Measurements from ENCODE around the gene EEPD1.

The EEPD1 gene

DNA sequence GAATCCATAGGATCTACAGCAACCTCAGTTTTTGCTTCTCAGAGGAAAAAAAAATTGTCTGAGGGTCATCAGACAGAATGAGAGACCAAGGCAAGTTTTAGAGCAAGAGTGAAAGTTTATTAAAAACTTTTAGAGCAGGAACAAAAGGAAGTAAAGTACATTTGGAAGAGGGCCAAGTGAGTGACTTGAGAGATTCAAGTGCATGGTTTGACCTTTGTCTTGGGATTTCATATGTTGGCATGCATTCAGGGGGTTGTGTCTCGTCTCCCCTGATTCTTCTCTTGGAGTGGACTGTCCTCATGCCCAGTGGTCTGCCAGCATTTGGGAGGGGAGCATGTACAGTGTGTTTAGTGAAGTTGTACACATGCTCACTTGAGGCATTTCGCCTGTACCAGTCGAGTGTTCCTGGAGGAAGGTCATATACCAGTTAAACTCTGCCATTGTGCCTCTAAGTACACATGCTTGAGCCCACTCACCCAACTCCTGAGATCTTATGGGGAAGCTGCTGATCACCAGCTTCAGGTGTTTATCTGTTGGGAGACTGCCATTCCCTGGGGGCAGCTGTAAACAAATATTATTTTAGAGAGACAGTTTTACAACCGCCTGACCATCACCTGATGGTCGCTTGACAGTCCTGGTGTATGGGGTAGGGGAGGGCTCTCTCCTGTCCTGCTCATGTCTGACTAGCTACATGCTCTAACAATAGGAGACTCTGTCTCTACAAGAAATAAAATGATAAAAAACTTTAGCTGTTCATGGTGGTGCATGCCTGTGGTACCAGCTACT is 109.4 kb downstream of the EEPD1 start:
- H3K36me3 Mint-ChIP-seq = no peaks in the 10 kb centered on the region
- no peak for ATAC-seq
- H3K9me3 Mint-ChIP-seq = no peaks in the 10 kb centered on the region
- H3K27ac Mint-ChIP-seq = no peak overlapping the region
- no peak overlapping the region for H3K4me3 Mint-ChIP-seq
- H3K4me1 Mint-ChIP-seq = peaks cover 32% of the 10 kb centered on the region
- no peaks in the 10 kb centered on the region for H3K27me3 Mint-ChIP-seq

DNA sequence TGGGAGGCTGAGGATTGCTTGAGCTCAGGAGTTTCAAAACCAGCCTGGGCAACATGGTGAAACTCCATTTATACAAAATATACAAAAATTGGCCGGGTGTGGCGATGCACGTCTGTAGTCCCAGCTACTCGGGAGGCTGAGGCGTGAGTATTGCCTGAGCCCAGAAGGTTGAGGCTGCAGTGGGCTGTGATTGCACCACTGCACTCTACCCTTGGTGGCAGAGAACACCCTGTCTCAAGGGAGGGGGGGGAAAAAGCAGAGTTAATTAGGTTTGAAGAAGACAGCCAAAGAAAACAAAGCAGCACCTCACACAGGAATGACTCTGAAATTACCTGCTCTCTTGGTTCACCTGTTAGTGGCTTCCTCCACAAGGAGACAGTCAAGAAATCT is 110.0 kb downstream of the EEPD1 start:
- H3K4me3 Mint-ChIP-seq = no peak overlapping the region

GRCh38 chr7:36264123-36264801 is 111.2 kb downstream of the EEPD1 start:
- Mint-ChIP-seq H3K27me3 (no peaks in the 10 kb centered on the region), H3K4me1 (peaks cover 32% of the 10 kb centered on the region), H3K4me3 (no peak overlapping the region), H3K9me3 (no peaks in the 10 kb centered on the region), H3K36me3 (no peaks in the 10 kb centered on the region), H3K27ac (no peak overlapping the region)
- peak; percentile 84 for ATAC-seq

More for the DNA sequence above, 110.0 kb downstream of the EEPD1 start:
- Mint-ChIP-seq H3K9me3 (no peaks in the 10 kb centered on the region), H3K36me3 (no peaks in the 10 kb centered on the region), H3K4me1 (peaks cover 32% of the 10 kb centered on the region), H3K27me3 (no peaks in the 10 kb centered on the region), H3K27ac (no peak overlapping the region)
- ATAC-seq = no peak

GRCh38 chr7:36264913-36265516 is 112.0 kb downstream of the EEPD1 start:
- Mint-ChIP-seq H3K9me3 (no peaks in the 10 kb centered on the region), H3K36me3 (no peaks in the 10 kb centered on the region), H3K27ac (no peak overlapping the region), H3K4me3 (no peak overlapping the region), H3K4me1 (peaks cover 32% of the 10 kb centered on the region), H3K27me3 (no peaks in the 10 kb centered on the region)
- no peak for ATAC-seq

- no peaks in the 10 kb centered on the region for H3K27me3 Mint-ChIP-seq
These were observed 112.6 kb downstream of the EEPD1 start for GRCh38 chr7:36265680-36266079.

DNA sequence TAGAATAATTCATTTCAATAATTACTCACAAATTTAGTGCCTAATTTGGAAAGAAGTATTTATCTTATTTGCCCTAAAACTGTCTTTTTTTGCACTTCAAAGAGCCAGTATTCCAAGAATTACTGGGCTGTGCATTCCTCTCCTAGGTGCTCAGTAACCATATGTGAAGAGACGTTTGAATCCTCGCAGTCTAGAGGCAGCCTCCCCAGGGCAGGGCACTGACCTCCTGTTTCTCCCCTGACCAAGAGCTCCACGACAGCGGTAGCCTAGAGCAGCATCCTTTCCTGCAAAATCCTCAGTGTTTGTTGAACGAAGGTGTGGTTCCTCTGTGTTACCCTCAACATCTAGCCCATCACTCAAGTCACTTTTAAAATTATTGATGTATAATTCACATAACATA is 113.1 kb downstream of the EEPD1 start:
- Mint-ChIP-seq H3K4me3 (no peak overlapping the region), H3K9me3 (no peaks in the 10 kb centered on the region), H3K27ac (no peak overlapping the region), H3K36me3 (no peaks in the 10 kb centered on the region), H3K4me1 (peaks cover 21% of the 10 kb centered on the region), H3K27me3 (no peaks in the 10 kb centered on the region)
- no peak for ATAC-seq

More at GRCh38 chr7:36265680-36266079, 112.6 kb downstream of the EEPD1 start:
- Mint-ChIP-seq H3K4me3 (no peak overlapping the region), H3K9me3 (no peaks in the 10 kb centered on the region), H3K36me3 (no peaks in the 10 kb centered on the region), H3K27ac (no peak overlapping the region), H3K4me1 (peaks cover 26% of the 10 kb centered on the region)
- ATAC-seq = no peak

DNA sequence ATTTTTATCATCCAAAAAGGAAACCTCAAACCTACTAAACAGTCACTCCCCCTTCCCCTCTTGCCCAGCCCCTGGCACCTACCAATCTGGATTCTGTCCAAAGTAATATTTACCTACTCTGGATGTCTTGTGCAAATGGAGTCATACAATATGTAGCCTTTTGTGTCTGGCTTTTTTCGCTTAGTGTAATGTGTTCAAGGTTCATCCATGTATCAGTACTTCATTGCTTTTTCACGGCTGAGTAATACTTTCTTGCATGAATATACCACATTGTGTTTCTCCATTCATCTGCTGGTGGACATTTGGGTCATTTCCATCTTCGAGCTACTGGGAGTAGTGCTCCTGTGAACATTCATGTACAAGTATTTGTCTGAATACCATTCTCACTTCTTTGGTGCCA is 113.6 kb downstream of the EEPD1 start:
- Mint-ChIP-seq H3K9me3 (no peaks in the 10 kb centered on the region), H3K4me1 (peaks cover 18% of the 10 kb centered on the region), H3K27ac (no peak overlapping the region), H3K36me3 (no peaks in the 10 kb centered on the region), H3K4me3 (no peak overlapping the region), H3K27me3 (no peaks in the 10 kb centered on the region)
- no peak for ATAC-seq

DNA sequence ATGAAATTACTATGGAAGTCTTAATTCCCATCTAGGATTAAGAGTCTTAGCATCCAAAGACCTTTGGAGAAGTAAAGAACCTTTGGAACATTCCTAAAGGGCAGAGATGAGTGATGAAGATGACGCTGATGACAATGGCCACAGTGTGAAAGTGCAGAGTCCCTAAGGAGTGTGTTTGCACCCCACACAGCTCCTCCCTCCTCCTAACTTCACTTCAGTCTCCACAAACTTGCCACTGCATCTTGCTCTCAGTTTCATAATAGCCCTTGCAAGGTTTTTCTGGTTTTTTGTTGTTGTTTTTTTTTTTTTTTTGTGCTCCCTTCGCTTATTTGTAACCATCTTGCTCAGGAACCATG is 119.1 kb downstream of the EEPD1 start:
- H3K36me3 Mint-ChIP-seq = no peaks in the 10 kb centered on the region

GRCh38 chr7:36272567-36273269 is 119.7 kb downstream of the EEPD1 start:
- H3K4me1 Mint-ChIP-seq = no peaks in the 10 kb centered on the region
- ATAC-seq = no peak
- no peak overlapping the region for H3K27ac Mint-ChIP-seq
- H3K36me3 Mint-ChIP-seq = no peaks in the 10 kb centered on the region
- no peak overlapping the region for H3K4me3 Mint-ChIP-seq
- H3K27me3 Mint-ChIP-seq = no peaks in the 10 kb centered on the region
- H3K9me3 Mint-ChIP-seq = no peaks in the 10 kb centered on the region

More for the DNA sequence above, 119.1 kb downstream of the EEPD1 start:
- Mint-ChIP-seq H3K9me3 (no peaks in the 10 kb centered on the region), H3K27ac (no peak overlapping the region), H3K4me1 (no peaks in the 10 kb centered on the region), H3K4me3 (no peak overlapping the region), H3K27me3 (no peaks in the 10 kb centered on the region)
- ATAC-seq = no peak

DNA sequence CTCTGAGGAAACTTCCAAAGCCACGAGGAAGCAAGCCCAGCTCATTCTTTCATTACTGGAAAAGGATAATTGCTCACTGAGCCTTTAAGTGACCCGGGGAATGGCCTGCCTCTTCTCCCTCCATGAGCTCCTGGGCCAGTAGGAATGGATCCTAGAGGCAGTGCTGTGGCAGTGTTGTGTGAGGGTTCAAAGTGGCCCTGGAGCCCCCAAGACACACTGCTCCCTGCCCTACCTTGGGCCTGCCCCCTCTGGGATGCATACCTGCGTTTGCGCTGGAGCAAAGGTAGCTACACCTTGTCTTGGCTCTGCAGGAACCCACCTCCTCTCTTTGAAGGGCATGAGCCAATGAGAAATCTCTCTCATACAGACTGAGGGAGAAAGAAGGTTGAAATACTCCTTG is 120.8 kb downstream of the EEPD1 start:
- no peak for ATAC-seq
- Mint-ChIP-seq H3K27me3 (peaks cover 3% of the 10 kb centered on the region), H3K4me1 (peaks cover 2% of the 10 kb centered on the region), H3K27ac (no peak overlapping the region), H3K9me3 (no peaks in the 10 kb centered on the region), H3K4me3 (no peak overlapping the region), H3K36me3 (no peaks in the 10 kb centered on the region)

- Mint-ChIP-seq H3K36me3 (no peaks in the 10 kb centered on the region), H3K27ac (no peak overlapping the region), H3K4me1 (peaks cover 21% of the 10 kb centered on the region), H3K4me3 (no peak overlapping the region), H3K9me3 (no peaks in the 10 kb centered on the region), H3K27me3 (peaks cover 21% of the 10 kb centered on the region)
- ATAC-seq = no peak
These were observed 122.8 kb downstream of the EEPD1 start for GRCh38 chr7:36275735-36276284.

DNA sequence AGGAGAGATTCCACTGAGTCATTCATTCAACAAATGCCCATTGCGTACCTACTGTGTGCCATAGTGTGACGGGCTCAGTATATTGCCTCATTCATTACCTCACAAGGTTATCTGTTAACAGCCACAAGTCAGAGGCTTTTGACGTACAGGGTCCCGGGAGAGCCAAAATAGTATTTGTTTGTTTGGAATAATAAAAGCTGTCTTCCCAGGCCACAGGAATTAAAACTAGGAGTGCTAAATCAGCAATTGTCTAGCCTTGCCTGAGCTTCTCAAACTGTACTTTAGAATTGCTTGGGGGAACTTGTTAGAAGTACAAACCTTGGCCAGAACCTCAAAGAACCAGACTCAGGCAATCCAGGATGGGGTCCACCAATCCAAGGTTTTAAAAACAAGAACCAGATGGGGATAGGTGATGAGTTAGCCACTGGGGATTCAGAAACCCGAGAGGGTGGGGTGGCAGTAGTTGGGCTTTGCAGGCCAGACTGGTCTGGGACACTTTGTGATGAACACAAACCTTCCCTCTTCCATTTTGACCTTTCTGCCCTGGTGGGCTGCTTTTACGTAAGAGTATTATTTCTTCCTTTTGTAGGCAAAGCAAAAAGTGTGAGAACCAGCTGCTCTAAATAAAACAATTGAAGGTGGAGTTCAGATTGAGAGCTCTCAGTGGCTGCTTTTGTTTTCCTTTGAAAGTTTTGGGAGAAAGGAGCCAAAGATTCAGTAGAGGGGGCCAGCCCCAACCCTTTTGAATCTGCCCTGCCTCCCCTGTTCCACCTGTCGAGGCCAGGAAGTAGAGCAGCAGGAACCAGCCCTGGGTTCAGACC is 123.6 kb downstream of the EEPD1 start:
- ATAC-seq = no peak
- Mint-ChIP-seq H3K27me3 (peaks cover 21% of the 10 kb centered on the region), H3K9me3 (no peaks in the 10 kb centered on the region), H3K27ac (no peak overlapping the region), H3K36me3 (no peaks in the 10 kb centered on the region), H3K4me1 (peaks cover 28% of the 10 kb centered on the region), H3K4me3 (no peak overlapping the region)

DNA sequence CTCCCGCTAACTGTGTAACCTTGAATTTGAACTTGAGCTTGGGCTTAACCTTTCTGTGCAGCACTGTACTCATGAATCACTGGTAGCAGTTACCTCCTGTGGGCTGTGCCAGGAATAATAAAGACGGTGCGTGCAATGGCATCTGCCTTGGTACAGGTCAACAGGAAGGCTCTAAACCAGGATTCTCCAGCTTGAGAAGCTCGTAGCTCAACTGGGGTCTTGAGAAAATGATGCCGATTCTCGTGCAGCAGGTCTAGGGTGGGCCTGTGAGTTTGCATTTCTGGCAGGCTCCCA is 124.1 kb downstream of the EEPD1 start:
- H3K4me3 Mint-ChIP-seq = no peak overlapping the region
- no peaks in the 10 kb centered on the region for H3K36me3 Mint-ChIP-seq
- no peak for ATAC-seq
- peaks cover 21% of the 10 kb centered on the region for H3K27me3 Mint-ChIP-seq
- no peak overlapping the region for H3K27ac Mint-ChIP-seq
- no peaks in the 10 kb centered on the region for H3K9me3 Mint-ChIP-seq
- H3K4me1 Mint-ChIP-seq = peaks cover 28% of the 10 kb centered on the region

- Mint-ChIP-seq H3K36me3 (no peaks in the 10 kb centered on the region), H3K4me3 (no peak overlapping the region)
These were observed 125.1 kb downstream of the EEPD1 start for GRCh38 chr7:36278069-36278619.

More at GRCh38 chr7:36278069-36278619, 125.1 kb downstream of the EEPD1 start:
- peaks cover 34% of the 10 kb centered on the region for H3K4me1 Mint-ChIP-seq
- H3K27me3 Mint-ChIP-seq = peaks cover 21% of the 10 kb centered on the region
- no peak for ATAC-seq
- no peaks in the 10 kb centered on the region for H3K9me3 Mint-ChIP-seq
- no peak overlapping the region for H3K27ac Mint-ChIP-seq
